Naive thymus-derived CD4-positive, alpha-beta T cell (primary cell): ENCODE data around the gene CRB2. TPM values are rescaled to one million over a fixed set of nuclear protein-coding genes. Genes with fewer than 3 reads are reported as not detected.

ENCODE experiments used
- ATAC-seq: fragments of 150-1000 bp; cut with Tn5 transposase; 2 replicates; pipeline ENCODE4 v1.10.0; 2021; ENCODE audit warnings: mild to moderate bottlenecking, moderate library complexity
- CTCF ChIA-PET: fragments of 350-600 bp; sonication (Branson Sonifier 250); formaldehyde crosslinking; loops from one replicate; lab custom pipeline; 2021; ENCODE audit warnings: antibody characterized with exemption; lab: Charles Lee
- POLR2A ChIA-PET: fragments of 350-600 bp; sonication (Branson Sonifier 250); formaldehyde crosslinking; loops from one replicate; lab custom pipeline; 2021; ENCODE audit warnings: antibody characterized with exemption, inconsistent platforms; lab: Charles Lee
- DNase-seq, 9 donors: peaks; one replicate each; pipeline versions ENCODE4 v3.0.0 to v3.0.0-alpha.2; 2020 to 2022; ENCODE audit warnings: mixed read lengths in 1 of 9
- H3K27ac ChIP-seq: one replicate; pipeline ENCODE4 v1.7.0; 2013; ENCODE audit warnings: mild to moderate bottlenecking, low read depth, low read length, moderate library complexity
- H3K27me3 ChIP-seq, 2 donors: one replicate each; pipeline ENCODE4 v1.7.0; 2013; ENCODE audit warnings: low read length in 2 of 2, mild to moderate bottlenecking in 2 of 2, moderate library complexity in 2 of 2; ENCODE audit not compliant: control insufficient read depth in 2 of 2, insufficient read depth in 2 of 2
- H3K36me3 ChIP-seq, 3 experiments: 1 replicate in 2 of 3; 2 replicates in 1 of 3; pipeline ENCODE4 v1.7.0; 2013; ENCODE audit warnings: low read length in 3 of 3, mild to moderate bottlenecking in 3 of 3, moderate library complexity in 1 of 3; ENCODE audit not compliant: insufficient read depth in 3 of 3, control insufficient read depth in 2 of 3
- H3K4me1 ChIP-seq, 2 donors: one replicate each; pipeline ENCODE4 v1.7.0; 2013; ENCODE audit warnings: low read length in 2 of 2, mild to moderate bottlenecking in 2 of 2, moderate library complexity in 1 of 2; ENCODE audit not compliant: control insufficient read depth in 2 of 2, insufficient read depth in 2 of 2
- H3K4me3 ChIP-seq: 2 replicates; pipeline ENCODE4 v1.7.0; 2013; ENCODE audit warnings: mild to moderate bottlenecking, low read length
- H3K9me3 ChIP-seq, 3 experiments: 1 replicate in 2 of 3; 2 replicates in 1 of 3; pipeline ENCODE4 v1.7.0; 2013; ENCODE audit warnings: low read length in 3 of 3; ENCODE audit not compliant: control insufficient read depth in 2 of 3
- H3K27ac Mint-ChIP-seq, 9 donors: one replicate each; pipeline ENCODE4 v1.8.0; 2020 to 2022; ENCODE audit warnings: mixed read lengths in 9 of 9, mild to moderate bottlenecking in 8 of 9, moderate library complexity in 5 of 9, inconsistent platforms in 2 of 9
- H3K27me3 Mint-ChIP-seq, 5 donors: one replicate each; pipeline ENCODE4 v1.8.0; 2021 to 2022; ENCODE audit warnings: mixed read lengths in 5 of 5, mild to moderate bottlenecking in 1 of 5
- H3K36me3 Mint-ChIP-seq, 5 donors: one replicate each; pipeline ENCODE4 v1.8.0; 2020 to 2022; ENCODE audit warnings: mixed read lengths in 5 of 5, mild to moderate bottlenecking in 3 of 5, inconsistent platforms in 1 of 5
- H3K4me1 Mint-ChIP-seq, 7 donors: one replicate each; pipeline ENCODE4 v1.8.0; 2020 to 2022; ENCODE audit warnings: mixed read lengths in 7 of 7, mild to moderate bottlenecking in 3 of 7, inconsistent platforms in 1 of 7
- H3K4me3 Mint-ChIP-seq, 10 donors: one replicate each; pipeline ENCODE4 v1.8.0; 2020 to 2022; ENCODE audit warnings: mild to moderate bottlenecking in 10 of 10, mixed read lengths in 10 of 10, moderate library complexity in 6 of 10, inconsistent platforms in 2 of 10
- H3K9me3 Mint-ChIP-seq, 11 donors: one replicate each; pipeline ENCODE4 v1.8.0; 2020 to 2022; ENCODE audit warnings: mixed read lengths in 11 of 11, mild to moderate bottlenecking in 4 of 11, inconsistent platforms in 1 of 11, moderate library complexity in 1 of 11
- intact Hi-C, 2 donors: fragments of 100-400 bp; cut with micrococcal nuclease; formaldehyde crosslinking; loops; one replicate each; pipeline ENCODE4 v1.15.1; 2023
- polyA plus RNA-seq, 2 donors: library from polyadenylated mRNA; unstranded; fragments of 300-500 nt; fragmentation: Illumina TruSeq; gene quantifications; one replicate each; pipeline ENCODE4 v1.2.3, GENCODE V29; 2021
- total RNA-seq, 6 experiments: library from RNA in 5 of 6; stranded (reverse) in 5 of 6; gene quantifications; 1 replicate in 5 of 6; 2 replicates in 1 of 6; pipeline ENCODE4 v1.2.3 and lab custom pipeline; 2021 to 2026

CRB2 gene
- total and polyA plus RNA-seq, 7 experiments from 2014 or later = not detected

DNA sequence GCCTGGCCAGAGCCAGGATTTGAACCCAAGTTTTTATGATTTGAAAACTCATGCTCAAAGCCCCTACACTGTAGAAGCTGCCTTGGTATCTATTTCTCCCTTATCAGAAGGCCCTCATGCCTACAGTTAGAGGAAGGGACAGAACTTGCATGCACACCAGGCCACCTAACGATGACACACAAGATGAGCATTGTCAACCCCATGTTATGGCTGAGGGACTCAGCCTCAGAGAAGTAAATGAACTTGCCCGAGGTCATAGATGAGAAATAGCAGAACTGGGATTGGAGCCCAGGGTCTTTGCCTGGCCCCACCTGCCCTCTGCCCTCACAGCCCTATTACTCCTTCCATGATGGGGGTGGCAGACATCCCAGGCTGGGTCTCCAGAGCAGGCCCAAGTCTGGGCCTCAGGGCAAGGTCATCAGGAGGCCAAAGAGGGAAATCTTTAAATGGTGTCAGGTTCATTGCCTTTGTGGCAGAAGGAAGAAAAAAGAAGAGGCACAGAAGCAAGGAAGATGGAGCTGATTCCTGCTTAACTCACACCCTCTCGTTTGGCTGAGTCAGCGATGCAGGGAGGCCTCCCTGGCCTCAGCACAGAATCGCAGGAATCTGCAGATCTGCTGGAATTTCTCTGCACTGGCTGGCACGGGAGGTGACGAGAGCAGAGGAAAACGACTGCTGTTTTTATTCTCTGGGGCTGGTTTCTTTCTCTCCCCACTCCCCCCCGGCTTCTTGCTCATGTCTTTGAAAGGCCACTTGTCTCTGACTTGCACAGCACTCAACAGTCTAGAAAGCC lies 20.6 kb upstream of the CRB2 start:
- CTCF ChIA-PET = no interaction called here
- Histone ChIP-seq H3K4me1 (peaks cover 12 to 18% of the 10 kb centered on the region in 2 donors), H3K27ac (no peak overlapping the region), H3K4me3 (no peak overlapping the region), H3K36me3 (no peaks in the 10 kb centered on the region), H3K27me3 (no peaks in the 10 kb centered on the region), H3K9me3 (no peaks in the 10 kb centered on the region)
- no peak for ATAC-seq
- H3K36me3 Mint-ChIP-seq = no peaks in the 10 kb centered on the region
- H3K27ac Mint-ChIP-seq = peak overlapping the region in 3 of 9 donors; percentile 12 to 57 (median 47)
- no peak for DNase-seq
- H3K4me1 Mint-ChIP-seq = peaks cover 15 to 30% (median 27%) of the 10 kb centered on the region in 7 donors
- H3K9me3 Mint-ChIP-seq = peaks cover 0 to 2% (median 0%) of the 10 kb centered on the region in 11 donors
- no peaks in the 10 kb centered on the region for H3K27me3 Mint-ChIP-seq
- no peak overlapping the region for H3K4me3 Mint-ChIP-seq
- POLR2A ChIA-PET = interaction anchor here (1.3 kb wide), 1 partner anchor 12 kb away, joined by 6 read pairs; no protein-coding TSS in a partner anchor
- intact Hi-C loops = loop anchor here in 1 of 2 donors (5.0 kb wide), 1 partner anchor 33 kb away; no protein-coding TSS in a partner anchor

GRCh38 chr9:123335986-123336329 lies 20.0 kb upstream of the CRB2 start:
- Histone ChIP-seq H3K27me3 (no peaks in the 10 kb centered on the region), H3K36me3 (no peaks in the 10 kb centered on the region), H3K9me3 (no peaks in the 10 kb centered on the region), H3K27ac (no peak overlapping the region), H3K4me3 (no peak overlapping the region), H3K4me1 (peaks cover 15 to 22% of the 10 kb centered on the region in 2 donors)
- no peak overlapping the region for H3K4me3 Mint-ChIP-seq
- peak overlapping the region in 3 of 9 donors; percentile 12 to 57 (median 47) for H3K27ac Mint-ChIP-seq
- peaks cover 0 to 2% (median 0%) of the 10 kb centered on the region in 11 donors for H3K9me3 Mint-ChIP-seq
- H3K4me1 Mint-ChIP-seq = peaks cover 19 to 36% (median 33%) of the 10 kb centered on the region in 7 donors
- no peaks in the 10 kb centered on the region for H3K27me3 Mint-ChIP-seq
- intact Hi-C loops = loop anchor here in 1 of 2 donors (5.0 kb wide), 1 partner anchor 34 kb away; no protein-coding TSS in a partner anchor
- ChIA-PET POLR2A (interaction anchor here (1.3 kb wide), 1 partner anchor 13 kb away, joined by 6 read pairs; no protein-coding TSS in a partner anchor), CTCF (no interaction called here)
- DNase-seq (no peak), ATAC-seq (no peak)
- H3K36me3 Mint-ChIP-seq = no peaks in the 10 kb centered on the region

GRCh38 chr9:123336449-123336848 lies 19.5 kb upstream of the CRB2 start:
- Histone ChIP-seq H3K4me3 (no peak overlapping the region), H3K4me1 (peaks cover 15 to 22% of the 10 kb centered on the region in 2 donors), H3K9me3 (no peaks in the 10 kb centered on the region), H3K27ac (no peak overlapping the region), H3K27me3 (no peaks in the 10 kb centered on the region), H3K36me3 (no peaks in the 10 kb centered on the region)
- Mint-ChIP-seq H3K9me3 (peaks cover 0 to 2% (median 0%) of the 10 kb centered on the region in 11 donors), H3K4me1 (peaks cover 19 to 41% (median 38%) of the 10 kb centered on the region in 7 donors), H3K4me3 (no peak overlapping the region), H3K27ac (peak overlapping the region in 4 of 9 donors; percentile 25 to 80 (median 42)), H3K36me3 (no peaks in the 10 kb centered on the region), H3K27me3 (no peaks in the 10 kb centered on the region)
- ATAC-seq (no peak), DNase-seq (no peak)
- POLR2A ChIA-PET = interaction anchor here (1.3 kb wide), 1 partner anchor 13 kb away, joined by 6 read pairs; no protein-coding TSS in a partner anchor
- CTCF ChIA-PET = interaction anchor here (0.6 kb wide), 1 partner anchor 129 kb away, joined by 3 read pairs; no protein-coding TSS in a partner anchor
- intact Hi-C loops = loop anchor here in 1 of 2 donors (5.0 kb wide), 1 partner anchor 34 kb away; no protein-coding TSS in a partner anchor

- Histone ChIP-seq H3K4me3 (no peak overlapping the region), H3K9me3 (no peaks in the 10 kb centered on the region), H3K27me3 (no peaks in the 10 kb centered on the region), H3K27ac (no peak overlapping the region), H3K36me3 (no peaks in the 10 kb centered on the region), H3K4me1 (peaks cover 15 to 22% of the 10 kb centered on the region in 2 donors)
- no peak overlapping the region for H3K4me3 Mint-ChIP-seq
- H3K4me1 Mint-ChIP-seq = peaks cover 19 to 45% (median 41%) of the 10 kb centered on the region in 7 donors
- ChIA-PET CTCF (interaction anchor here (0.6 to 0.8 kb wide), 2 partner anchors 12 to 130 kb away, joined by 3 read pairs; no protein-coding TSS in a partner anchor), POLR2A (no interaction called here)
- peak overlapping the region in 1 of 9 donors; percentile 53 for H3K27ac Mint-ChIP-seq
- no peaks in the 10 kb centered on the region for H3K36me3 Mint-ChIP-seq
- intact Hi-C loops = loop anchor here in 1 of 2 donors (5.0 kb wide), 1 partner anchor 35 kb away; no protein-coding TSS in a partner anchor
- DNase-seq (no peak), ATAC-seq (no peak)
- H3K9me3 Mint-ChIP-seq = peaks cover 0 to 1% (median 0%) of the 10 kb centered on the region in 11 donors
- H3K27me3 Mint-ChIP-seq = no peaks in the 10 kb centered on the region
Measured at GRCh38 chr9:123336959-123337358, 19.0 kb upstream of the CRB2 start.

GRCh38 chr9:123337971-123338370 lies 18.0 kb upstream of the CRB2 start:
- peaks cover 15 to 22% of the 10 kb centered on the region in 2 donors for H3K4me1 ChIP-seq
- POLR2A ChIA-PET = interaction anchor here (1.0 to 1.7 kb wide), 2 partner anchors 10 to 69 kb away, joined by 3 to 11 read pairs; partner anchors contain the start of gene STRBP
- CTCF ChIA-PET = interaction anchor here (0.7 to 3.1 kb wide), 3 partner anchors 11 to 17 kb away, joined by 3 to 16 read pairs (median 3); no protein-coding TSS in a partner anchor
- no peak overlapping the region for H3K27ac ChIP-seq
- H3K4me3 ChIP-seq = no peak overlapping the region
- H3K27ac Mint-ChIP-seq = peak overlapping the region in 3 of 9 donors; percentile 16 to 87 (median 22)
- H3K4me3 Mint-ChIP-seq = peak overlapping the region in 6 of 10 donors; percentile 4 to 88 (median 30)
- DNase-seq = no peak
- peaks cover 19 to 45% (median 43%) of the 10 kb centered on the region in 7 donors for H3K4me1 Mint-ChIP-seq
- H3K27me3 ChIP-seq = no peaks in the 10 kb centered on the region
- no peak for ATAC-seq
- no peaks in the 10 kb centered on the region for H3K36me3 Mint-ChIP-seq
- H3K9me3 ChIP-seq = no peaks in the 10 kb centered on the region
- peaks cover 0 to 1% (median 0%) of the 10 kb centered on the region in 11 donors for H3K9me3 Mint-ChIP-seq
- no peaks in the 10 kb centered on the region for H3K36me3 ChIP-seq
- H3K27me3 Mint-ChIP-seq = no peaks in the 10 kb centered on the region
- intact Hi-C loops = loop anchor here in 1 of 2 donors (5.0 kb wide), 1 partner anchor 36 kb away; no protein-coding TSS in a partner anchor
